SH-SY5Y (cell line): Measurements from ENCODE around the gene HBA2.

ENCODE experiments used
- GATA2 ChIP-seq: IDR thresholded peaks from 2 replicates; pipeline ENCODE4 v1.6.1; 2011; ENCODE audit warnings: mild to moderate bottlenecking, low read depth, low read length
- GATA3 ChIP-seq: IDR thresholded peaks from 2 replicates; pipeline ENCODE4 v1.6.1; 2011; ENCODE audit warnings: low read depth, mild to moderate bottlenecking, low read length, moderate library complexity

DNA sequence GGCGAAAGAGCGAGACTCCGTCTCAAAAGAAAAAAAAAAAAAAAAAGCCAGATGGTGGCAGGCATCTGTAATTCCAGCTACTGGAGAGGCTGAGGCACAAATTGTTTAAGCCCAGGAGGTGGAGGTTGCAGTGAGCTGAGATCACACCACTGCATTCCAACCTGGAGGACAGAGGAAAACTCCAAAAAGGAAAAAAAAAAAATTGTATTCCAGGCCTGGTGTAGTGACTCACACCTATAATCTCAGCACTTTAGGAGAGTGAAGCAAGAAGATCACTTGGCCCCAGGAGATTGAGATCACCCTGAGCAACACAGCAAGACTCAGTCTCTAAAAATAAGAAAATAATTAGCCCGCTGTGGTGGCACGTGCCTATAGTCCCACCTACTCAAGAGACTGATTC lies 27.7 kb downstream of the HBA2 start:
- TF ChIP-seq GATA2: no peak
- no peak for TF ChIP-seq GATA3
